Activated T-helper 1 cell treated with anti-CD3 and anti-CD28 coated beads, Interleukin-12 subunit alpha, Interleukin-12 subunit beta, Interleukin-2, Interleukin-4 antibody, amounts not matched to agents 30 ng/mL and 10 ng/mL and 1 ng/mL, durations not matched to agents 14 hours and 24 hours and 36 hours (primary cell): ENCODE data around the gene KIRREL3. TPM values are rescaled to one million over a fixed set of nuclear protein-coding genes. Genes with fewer than 3 reads are reported as not detected.
A peak's percentile ranks its signal among the peaks of the same experiment; 100 is the strongest.

Experiments
- DNase-seq: peaks from one replicate; pipeline ENCODE4 v3.0.0; 2021; ENCODE audit warnings: low spot score
- H3K27ac Mint-ChIP-seq: one replicate; pipeline ENCODE4 v1.8.0; 2021; ENCODE audit warnings: mild to moderate bottlenecking, mixed read lengths
- H3K27me3 Mint-ChIP-seq: one replicate; pipeline ENCODE4 v1.8.0; 2022; ENCODE audit warnings: mild to moderate bottlenecking, moderate library complexity, mixed read lengths; ENCODE audit not compliant: insufficient read depth
- H3K36me3 Mint-ChIP-seq: one replicate; pipeline ENCODE4 v1.8.0; 2021; ENCODE audit warnings: low read depth, mixed read lengths
- H3K4me1 Mint-ChIP-seq: one replicate; pipeline ENCODE4 v1.8.0; 2021; ENCODE audit warnings: low read depth, mixed read lengths
- H3K4me3 Mint-ChIP-seq: one replicate; pipeline ENCODE4 v1.8.0; 2021; ENCODE audit warnings: mild to moderate bottlenecking, moderate library complexity, mixed read lengths
- H3K9me3 Mint-ChIP-seq: one replicate; pipeline ENCODE4 v1.8.0; 2021; ENCODE audit warnings: mixed read lengths
- intact Hi-C: fragments of 100-400 bp; cut with micrococcal nuclease; formaldehyde crosslinking; loops from one replicate; pipeline ENCODE4 v1.15.1; 2024
- total RNA-seq: library from RNA; stranded (reverse); gene quantifications from 2 replicates; pipeline ENCODE4 v1.2.3, GENCODE V29; 2022

The KIRREL3 gene
- total RNA-seq, 1 donor from 2014 or later: not detected

- no peaks in the 10 kb centered on the region for H3K9me3 Mint-ChIP-seq
- no peaks in the 10 kb centered on the region for H3K36me3 Mint-ChIP-seq
- no peaks in the 10 kb centered on the region for H3K4me1 Mint-ChIP-seq
- DNase-seq: no peak
- no peaks in the 10 kb centered on the region for H3K27me3 Mint-ChIP-seq
- intact Hi-C loops: no loop called here
- no peak overlapping the region for H3K4me3 Mint-ChIP-seq
- no peak overlapping the region for H3K27ac Mint-ChIP-seq
These were observed 568.5 kb downstream of the KIRREL3 start for GRCh38 chr11:126432065-126432461.

GRCh38 chr11:126431401-126432064, 569.0 kb downstream of the KIRREL3 start:
- no peak overlapping the region for H3K4me3 Mint-ChIP-seq
- H3K27me3 Mint-ChIP-seq: no peaks in the 10 kb centered on the region
- intact Hi-C loops: no loop called here
- H3K36me3 Mint-ChIP-seq: no peaks in the 10 kb centered on the region
- H3K4me1 Mint-ChIP-seq: no peaks in the 10 kb centered on the region
- H3K27ac Mint-ChIP-seq: no peak overlapping the region
- no peak for DNase-seq
- H3K9me3 Mint-ChIP-seq: no peaks in the 10 kb centered on the region

- Mint-ChIP-seq H3K4me1 (no peaks in the 10 kb centered on the region), H3K27me3 (no peaks in the 10 kb centered on the region), H3K4me3 (no peak overlapping the region), H3K9me3 (no peaks in the 10 kb centered on the region), H3K27ac (no peak overlapping the region), H3K36me3 (no peaks in the 10 kb centered on the region)
- intact Hi-C loops: no loop called here
- DNase-seq: no peak
These were observed 569.8 kb downstream of the KIRREL3 start for GRCh38 chr11:126430581-126431335.

- Mint-ChIP-seq H3K27me3 (peaks cover 2% of the 10 kb centered on the region), H3K27ac (no peak overlapping the region)
These were observed 573.5 kb downstream of the KIRREL3 start for GRCh38 chr11:126426820-126427749.

GRCh38 chr11:126426106-126426505, 574.5 kb downstream of the KIRREL3 start:
- Mint-ChIP-seq H3K36me3 (no peaks in the 10 kb centered on the region), H3K4me1 (no peaks in the 10 kb centered on the region), H3K27ac (no peak overlapping the region), H3K27me3 (peaks cover 2% of the 10 kb centered on the region), H3K9me3 (no peaks in the 10 kb centered on the region), H3K4me3 (no peak overlapping the region)
- DNase-seq: no peak
- intact Hi-C loops: no loop called here

More at GRCh38 chr11:126426820-126427749, 573.5 kb downstream of the KIRREL3 start:
- Mint-ChIP-seq H3K4me3 (no peak overlapping the region), H3K4me1 (no peaks in the 10 kb centered on the region), H3K9me3 (no peaks in the 10 kb centered on the region), H3K36me3 (no peaks in the 10 kb centered on the region)
- no peak for DNase-seq
- intact Hi-C loops: no loop called here

- peaks cover 9% of the 10 kb centered on the region for H3K4me1 Mint-ChIP-seq
- no peak for DNase-seq
- intact Hi-C loops: no loop called here
- H3K4me3 Mint-ChIP-seq: no peak overlapping the region
- no peaks in the 10 kb centered on the region for H3K36me3 Mint-ChIP-seq
- no peaks in the 10 kb centered on the region for H3K9me3 Mint-ChIP-seq
- H3K27ac Mint-ChIP-seq: peak overlapping the region; percentile 27
- H3K27me3 Mint-ChIP-seq: peaks cover 5% of the 10 kb centered on the region
These were observed 576.0 kb downstream of the KIRREL3 start for GRCh38 chr11:126424471-126425039.

- H3K9me3 Mint-ChIP-seq: no peaks in the 10 kb centered on the region
- intact Hi-C loops: no loop called here
- peaks cover 5% of the 10 kb centered on the region for H3K27me3 Mint-ChIP-seq
- no peaks in the 10 kb centered on the region for H3K36me3 Mint-ChIP-seq
- H3K4me3 Mint-ChIP-seq: no peak overlapping the region
- no peak for DNase-seq
- H3K4me1 Mint-ChIP-seq: peaks cover 9% of the 10 kb centered on the region
- H3K27ac Mint-ChIP-seq: no peak overlapping the region
These were observed 576.8 kb downstream of the KIRREL3 start for GRCh38 chr11:126423743-126424142.

- no peak overlapping the region for H3K27ac Mint-ChIP-seq
- no peak for DNase-seq
- H3K9me3 Mint-ChIP-seq: no peaks in the 10 kb centered on the region
- intact Hi-C loops: no loop called here
- no peak overlapping the region for H3K4me3 Mint-ChIP-seq
- no peaks in the 10 kb centered on the region for H3K36me3 Mint-ChIP-seq
- H3K27me3 Mint-ChIP-seq: peaks cover 7% of the 10 kb centered on the region
- H3K4me1 Mint-ChIP-seq: peaks cover 9% of the 10 kb centered on the region
These were observed 577.4 kb downstream of the KIRREL3 start for GRCh38 chr11:126423154-126423553.

GRCh38 chr11:126422446-126422845, 578.1 kb downstream of the KIRREL3 start:
- no peaks in the 10 kb centered on the region for H3K36me3 Mint-ChIP-seq
- no peak overlapping the region for H3K27ac Mint-ChIP-seq
- peaks cover 9% of the 10 kb centered on the region for H3K4me1 Mint-ChIP-seq
- DNase-seq: no peak
- H3K4me3 Mint-ChIP-seq: no peak overlapping the region
- peaks cover 8% of the 10 kb centered on the region for H3K27me3 Mint-ChIP-seq
- intact Hi-C loops: no loop called here
- no peaks in the 10 kb centered on the region for H3K9me3 Mint-ChIP-seq

GRCh38 chr11:126421271-126421671, 579.3 kb downstream of the KIRREL3 start:
- Mint-ChIP-seq H3K9me3 (no peaks in the 10 kb centered on the region), H3K4me1 (peaks cover 11% of the 10 kb centered on the region), H3K27me3 (peaks cover 8% of the 10 kb centered on the region), H3K27ac (no peak overlapping the region), H3K4me3 (no peak overlapping the region), H3K36me3 (no peaks in the 10 kb centered on the region)
- no peak for DNase-seq
- intact Hi-C loops: no loop called here

- no peak for DNase-seq
- intact Hi-C loops: no loop called here
- Mint-ChIP-seq H3K36me3 (no peaks in the 10 kb centered on the region), H3K4me3 (no peak overlapping the region), H3K9me3 (no peaks in the 10 kb centered on the region), H3K4me1 (peaks cover 16% of the 10 kb centered on the region), H3K27ac (no peak overlapping the region), H3K27me3 (peaks cover 8% of the 10 kb centered on the region)
These were observed 579.8 kb downstream of the KIRREL3 start for GRCh38 chr11:126420698-126421256.
